Activated naive CD4-positive, alpha-beta T cell (primary cell): ENCODE results near the gene RSBN1.
"Not testable (repeated sequence)": the region's sequence is repeated elsewhere in the genome, so short reads cannot be mapped to it uniquely, and the experiment has no call there.

ENCODE experiments used
- DNase-seq, 4 experiments: peaks; one replicate each; lab custom pipeline; 2025; lab: John Stamatoyannopoulos, UW

RSBN1 gene

GRCh38 chr1:113811888-113812660 lies at the start of gene RSBN1:
TSS of gene RSBN1 (minus strand) at chr1:113812476. CDS start at chr1:113812412, 64 bp downstream.
- DNase-seq = peak; percentile 89 to 97 (median 95)

- DNase-seq = no peak
These were observed 49.4 kb upstream of the RSBN1 start for GRCh38 chr1:113861641-113862040.

- no peak for DNase-seq
These were observed 48.6 kb upstream of the RSBN1 start for GRCh38 chr1:113860891-113861290.

GRCh38 chr1:113859478-113860175 lies 47.4 kb upstream of the RSBN1 start:
- DNase-seq = no peak

- no peak for DNase-seq
These were observed 46.7 kb upstream of the RSBN1 start for GRCh38 chr1:113858982-113859381.

- no peak for DNase-seq
These were observed 46.1 kb upstream of the RSBN1 start for GRCh38 chr1:113858418-113858817.

- no peak for DNase-seq
These were observed 45.5 kb upstream of the RSBN1 start for GRCh38 chr1:113857776-113858175.

- DNase-seq = no peak
These were observed 44.1 kb upstream of the RSBN1 start for GRCh38 chr1:113856401-113856790.

GRCh38 chr1:113855630-113856400 lies 43.5 kb upstream of the RSBN1 start:
- no peak for DNase-seq

- no peak for DNase-seq
These were observed 42.0 kb upstream of the RSBN1 start for GRCh38 chr1:113854234-113854633.

- DNase-seq = not testable (repeated sequence)
These were observed 40.4 kb upstream of the RSBN1 start for GRCh38 chr1:113852694-113853093.

- no peak for DNase-seq
These were observed 38.0 kb upstream of the RSBN1 start for GRCh38 chr1:113850127-113850796.

GRCh38 chr1:113849072-113849471 lies 36.8 kb upstream of the RSBN1 start:
- DNase-seq = no peak

- no peak for DNase-seq
These were observed 34.2 kb upstream of the RSBN1 start for GRCh38 chr1:113846391-113847035.

GRCh38 chr1:113836534-113836933 lies 24.3 kb upstream of the RSBN1 start:
- DNase-seq = no peak

- no peak for DNase-seq
These were observed 23.5 kb upstream of the RSBN1 start for GRCh38 chr1:113835686-113836290.

GRCh38 chr1:113834716-113835115 lies 22.4 kb upstream of the RSBN1 start:
- DNase-seq = no peak

- no peak for DNase-seq
These were observed 17.8 kb upstream of the RSBN1 start for GRCh38 chr1:113830039-113830438.

- no peak for DNase-seq
These were observed 9.6 kb upstream of the RSBN1 start for GRCh38 chr1:113821916-113822315.

GRCh38 chr1:113818578-113818977 lies 6.3 kb upstream of the RSBN1 start:
- no peak for DNase-seq

GRCh38 chr1:113813218-113813617 lies 942 bp upstream of the RSBN1 start:
- DNase-seq = no peak
